Measurements from ENCODE around the gene FAT2. TPM values are rescaled to one million over a fixed set of nuclear protein-coding genes. Genes with fewer than 3 reads are reported as not detected.

FAT2 gene
- not detected in 2 replicates for total RNA-seq (2014; rRNA removed; shearing (Covaris generic); ENCODE audit: low replicate concordance)

- H3K4me3 ChIP-seq (ENCODE audit: low read length) = no peak within 1 kb of the TSS
- no peaks in the 10 kb centered on the region for H3K79me2 ChIP-seq (ENCODE audit: low read length)
- H3K9ac ChIP-seq (ENCODE audit: low read length) = no peak within 1 kb of the TSS
- H3K27ac ChIP-seq (ENCODE audit: low read length) = no peak within 1 kb of the TSS
- DNase-seq = no peak
- no peaks in the 10 kb centered on the region for H3K9me2 ChIP-seq (replicated peaks; ENCODE audit: insufficient read depth, low read length)
- H3K9me3 ChIP-seq (ENCODE audit: low read length) = no peaks in the 10 kb centered on the region
- H2AFZ ChIP-seq (ENCODE audit: low read length) = no peak within 1 kb of the TSS
- no peaks in the 10 kb centered on the region for H3K4me1 ChIP-seq (ENCODE audit: low read length)
- no peak within 1 kb of the TSS for H3K4me2 ChIP-seq (ENCODE audit: low read depth, low read length, poor library complexity, severe bottlenecking)
- no peaks in the 10 kb centered on the region for H3K36me3 ChIP-seq (ENCODE audit: insufficient read depth, low read length)
- no peaks in the 10 kb centered on the region for H3K27me3 ChIP-seq (ENCODE audit: low read length)
- H4K20me1 ChIP-seq (ENCODE audit: insufficient read depth, low read depth, low read length) = no peaks in the 10 kb centered on the region
Observed at GRCh38 chr5:151591144-151591819, at the start of gene FAT2. Gene FAT2 (minus strand): TSS chr5:151591331. CDS start chr5:151568931, 22,400 bp downstream.

GRCh38 chr5:151638619-151639018 lies 47.5 kb upstream of the FAT2 start:
- Histone ChIP-seq H3K9me3 (ENCODE audit: low read length) (no peaks in the 10 kb centered on the region), H3K4me2 (ENCODE audit: low read depth, low read length, poor library complexity, severe bottlenecking) (no peak overlapping the region)

GRCh38 chr5:151637676-151638075 lies 46.5 kb upstream of the FAT2 start:
- no peak overlapping the region for H3K9ac ChIP-seq (ENCODE audit: low read length)
- no peaks in the 10 kb centered on the region for H3K9me2 ChIP-seq (replicated peaks; ENCODE audit: insufficient read depth, low read length)
- no peak overlapping the region for H3K4me2 ChIP-seq (ENCODE audit: low read depth, low read length, poor library complexity, severe bottlenecking)
- H4K20me1 ChIP-seq (ENCODE audit: insufficient read depth, low read depth, low read length) = no peaks in the 10 kb centered on the region
- no peaks in the 10 kb centered on the region for H3K79me2 ChIP-seq (ENCODE audit: low read length)
- no peak overlapping the region for H3K27ac ChIP-seq (ENCODE audit: low read length)
- H3K4me3 ChIP-seq (ENCODE audit: low read length) = no peak overlapping the region
- H3K27me3 ChIP-seq (ENCODE audit: low read length) = no peaks in the 10 kb centered on the region
- H3K4me1 ChIP-seq (ENCODE audit: low read length) = no peaks in the 10 kb centered on the region
- H3K9me3 ChIP-seq (ENCODE audit: low read length) = no peaks in the 10 kb centered on the region
- H3K36me3 ChIP-seq (ENCODE audit: insufficient read depth, low read length) = no peaks in the 10 kb centered on the region
- no peak for DNase-seq
- H2AFZ ChIP-seq (ENCODE audit: low read length) = no peak overlapping the region

More at GRCh38 chr5:151638619-151639018, 47.5 kb upstream of the FAT2 start:
- Histone ChIP-seq H3K9me2 (replicated peaks; ENCODE audit: insufficient read depth, low read length) (no peaks in the 10 kb centered on the region), H2AFZ (ENCODE audit: low read length) (no peak overlapping the region), H3K4me3 (ENCODE audit: low read length) (no peak overlapping the region), H3K9ac (ENCODE audit: low read length) (no peak overlapping the region), H3K4me1 (ENCODE audit: low read length) (no peaks in the 10 kb centered on the region), H3K79me2 (ENCODE audit: low read length) (no peaks in the 10 kb centered on the region), H3K27me3 (ENCODE audit: low read length) (no peaks in the 10 kb centered on the region), H3K27ac (ENCODE audit: low read length) (no peak overlapping the region), H3K36me3 (ENCODE audit: insufficient read depth, low read length) (no peaks in the 10 kb centered on the region), H4K20me1 (ENCODE audit: insufficient read depth, low read depth, low read length) (no peaks in the 10 kb centered on the region)
- DNase-seq = no peak

GRCh38 chr5:151633892-151634291 lies 42.8 kb upstream of the FAT2 start:
- no peaks in the 10 kb centered on the region for H3K9me3 ChIP-seq (ENCODE audit: low read length)
- no peaks in the 10 kb centered on the region for H3K79me2 ChIP-seq (ENCODE audit: low read length)
- no peak overlapping the region for H3K27ac ChIP-seq (ENCODE audit: low read length)
- H3K27me3 ChIP-seq (ENCODE audit: low read length) = no peaks in the 10 kb centered on the region
- no peak for DNase-seq
- no peaks in the 10 kb centered on the region for H4K20me1 ChIP-seq (ENCODE audit: insufficient read depth, low read depth, low read length)
- no peak overlapping the region for H3K4me2 ChIP-seq (ENCODE audit: low read depth, low read length, poor library complexity, severe bottlenecking)
- no peaks in the 10 kb centered on the region for H3K36me3 ChIP-seq (ENCODE audit: insufficient read depth, low read length)
- H3K4me3 ChIP-seq (ENCODE audit: low read length) = no peak overlapping the region
- H3K4me1 ChIP-seq (ENCODE audit: low read length) = no peaks in the 10 kb centered on the region
- no peak overlapping the region for H3K9ac ChIP-seq (ENCODE audit: low read length)
- no peak overlapping the region for H2AFZ ChIP-seq (ENCODE audit: low read length)
- H3K9me2 ChIP-seq (replicated peaks; ENCODE audit: insufficient read depth, low read length) = no peaks in the 10 kb centered on the region

GRCh38 chr5:151632941-151633340 lies 41.8 kb upstream of the FAT2 start:
- Histone ChIP-seq H2AFZ (ENCODE audit: low read length) (no peak overlapping the region), H3K9ac (ENCODE audit: low read length) (no peak overlapping the region), H3K27ac (ENCODE audit: low read length) (no peak overlapping the region), H3K27me3 (ENCODE audit: low read length) (no peaks in the 10 kb centered on the region), H3K36me3 (ENCODE audit: insufficient read depth, low read length) (no peaks in the 10 kb centered on the region), H3K4me2 (ENCODE audit: low read depth, low read length, poor library complexity, severe bottlenecking) (no peak overlapping the region), H3K4me1 (ENCODE audit: low read length) (no peaks in the 10 kb centered on the region), H3K79me2 (ENCODE audit: low read length) (no peaks in the 10 kb centered on the region), H4K20me1 (ENCODE audit: insufficient read depth, low read depth, low read length) (no peaks in the 10 kb centered on the region), H3K4me3 (ENCODE audit: low read length) (no peak overlapping the region), H3K9me3 (ENCODE audit: low read length) (no peaks in the 10 kb centered on the region), H3K9me2 (replicated peaks; ENCODE audit: insufficient read depth, low read length) (no peaks in the 10 kb centered on the region)
- no peak for DNase-seq

- Histone ChIP-seq H3K27ac (ENCODE audit: low read length) (no peak overlapping the region), H3K36me3 (ENCODE audit: insufficient read depth, low read length) (no peaks in the 10 kb centered on the region), H3K4me2 (ENCODE audit: low read depth, low read length, poor library complexity, severe bottlenecking) (no peak overlapping the region), H3K27me3 (ENCODE audit: low read length) (no peaks in the 10 kb centered on the region), H2AFZ (ENCODE audit: low read length) (no peak overlapping the region), H3K9ac (ENCODE audit: low read length) (no peak overlapping the region), H3K9me3 (ENCODE audit: low read length) (no peaks in the 10 kb centered on the region), H3K9me2 (replicated peaks; ENCODE audit: insufficient read depth, low read length) (no peaks in the 10 kb centered on the region), H3K79me2 (ENCODE audit: low read length) (no peaks in the 10 kb centered on the region), H4K20me1 (ENCODE audit: insufficient read depth, low read depth, low read length) (no peaks in the 10 kb centered on the region), H3K4me3 (ENCODE audit: low read length) (no peak overlapping the region), H3K4me1 (ENCODE audit: low read length) (no peaks in the 10 kb centered on the region)
- DNase-seq = no peak
Observed at GRCh38 chr5:151632524-151632923, 41.4 kb upstream of the FAT2 start.

GRCh38 chr5:151631941-151632340 lies 40.8 kb upstream of the FAT2 start:
- no peak for DNase-seq
- no peaks in the 10 kb centered on the region for H3K4me1 ChIP-seq (ENCODE audit: low read length)
- H3K4me2 ChIP-seq (ENCODE audit: low read depth, low read length, poor library complexity, severe bottlenecking) = no peak overlapping the region
- no peaks in the 10 kb centered on the region for H4K20me1 ChIP-seq (ENCODE audit: insufficient read depth, low read depth, low read length)
- no peaks in the 10 kb centered on the region for H3K36me3 ChIP-seq (ENCODE audit: insufficient read depth, low read length)
- no peak overlapping the region for H3K9ac ChIP-seq (ENCODE audit: low read length)
- H3K9me3 ChIP-seq (ENCODE audit: low read length) = no peaks in the 10 kb centered on the region
- no peaks in the 10 kb centered on the region for H3K9me2 ChIP-seq (replicated peaks; ENCODE audit: insufficient read depth, low read length)
- H3K27me3 ChIP-seq (ENCODE audit: low read length) = no peaks in the 10 kb centered on the region
- no peak overlapping the region for H2AFZ ChIP-seq (ENCODE audit: low read length)
- no peak overlapping the region for H3K4me3 ChIP-seq (ENCODE audit: low read length)
- no peak overlapping the region for H3K27ac ChIP-seq (ENCODE audit: low read length)
- no peaks in the 10 kb centered on the region for H3K79me2 ChIP-seq (ENCODE audit: low read length)

- Histone ChIP-seq H3K9me2 (replicated peaks; ENCODE audit: insufficient read depth, low read length) (no peaks in the 10 kb centered on the region), H4K20me1 (ENCODE audit: insufficient read depth, low read depth, low read length) (no peaks in the 10 kb centered on the region), H3K27ac (ENCODE audit: low read length) (no peak overlapping the region), H3K9ac (ENCODE audit: low read length) (no peak overlapping the region), H3K4me2 (ENCODE audit: low read depth, low read length, poor library complexity, severe bottlenecking) (no peak overlapping the region), H3K4me3 (ENCODE audit: low read length) (no peak overlapping the region), H3K27me3 (ENCODE audit: low read length) (no peaks in the 10 kb centered on the region), H3K4me1 (ENCODE audit: low read length) (no peaks in the 10 kb centered on the region), H3K36me3 (ENCODE audit: insufficient read depth, low read length) (no peaks in the 10 kb centered on the region), H2AFZ (ENCODE audit: low read length) (no peak overlapping the region), H3K9me3 (ENCODE audit: low read length) (no peaks in the 10 kb centered on the region), H3K79me2 (ENCODE audit: low read length) (no peaks in the 10 kb centered on the region)
- no peak for DNase-seq
Observed at GRCh38 chr5:151630088-151630487, 39.0 kb upstream of the FAT2 start.

Measured in Karpas-422 (cell line).